ENCODE measurements around the gene NPFFR1. TPM values are rescaled to one million over a fixed set of nuclear protein-coding genes. Genes with fewer than 3 reads are reported as not detected.

The NPFFR1 gene
- total RNA-seq, 3 donors from 2014 or later: 0.44 TPM; not detected in 2

- intact Hi-C loops (cut with DNase I; ENCODE audit: low total_unique reads): no loop called here
- no peaks in the 10 kb centered on the region for H3K4me1 ChIP-seq
- H3K4me3 ChIP-seq: no peak overlapping the region
- H3K36me3 ChIP-seq: no peaks in the 10 kb centered on the region
- no peaks in the 10 kb centered on the region for H3K27me3 ChIP-seq
- H3K9me3 ChIP-seq: no peaks in the 10 kb centered on the region
- TF ChIP-seq, protein P1, sequence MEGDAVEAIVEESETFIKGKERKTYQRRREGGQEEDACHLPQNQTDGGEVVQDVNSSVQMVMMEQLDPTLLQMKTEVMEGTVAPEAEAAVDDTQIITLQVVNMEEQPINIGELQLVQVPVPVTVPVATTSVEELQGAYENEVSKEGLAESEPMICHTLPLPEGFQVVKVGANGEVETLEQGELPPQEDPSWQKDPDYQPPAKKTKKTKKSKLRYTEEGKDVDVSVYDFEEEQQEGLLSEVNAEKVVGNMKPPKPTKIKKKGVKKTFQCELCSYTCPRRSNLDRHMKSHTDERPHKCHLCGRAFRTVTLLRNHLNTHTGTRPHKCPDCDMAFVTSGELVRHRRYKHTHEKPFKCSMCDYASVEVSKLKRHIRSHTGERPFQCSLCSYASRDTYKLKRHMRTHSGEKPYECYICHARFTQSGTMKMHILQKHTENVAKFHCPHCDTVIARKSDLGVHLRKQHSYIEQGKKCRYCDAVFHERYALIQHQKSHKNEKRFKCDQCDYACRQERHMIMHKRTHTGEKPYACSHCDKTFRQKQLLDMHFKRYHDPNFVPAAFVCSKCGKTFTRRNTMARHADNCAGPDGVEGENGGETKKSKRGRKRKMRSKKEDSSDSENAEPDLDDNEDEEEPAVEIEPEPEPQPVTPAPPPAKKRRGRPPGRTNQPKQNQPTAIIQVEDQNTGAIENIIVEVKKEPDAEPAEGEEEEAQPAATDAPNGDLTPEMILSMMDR (IDR thresholded peaks at IDR 0.05): no peak
- TF ChIP-seq POLR2A (IDR thresholded peaks at IDR 0.05) (no peak), POLR2AphosphoS5 (IDR thresholded peaks at IDR 0.05) (no peak)
- peak overlapping the region; percentile 68 to 80 for H3K27ac ChIP-seq
- no peak for DNase-seq (ENCODE audit: low spot score in 2 of 2)
Observed at GRCh38 chr10:70297224-70297623, 13.4 kb upstream of the NPFFR1 start.

- H3K36me3 ChIP-seq: no peaks in the 10 kb centered on the region
- H3K4me3 ChIP-seq: no peak overlapping the region
- H3K4me1 ChIP-seq: no peaks in the 10 kb centered on the region
- H3K27ac ChIP-seq: peak overlapping the region; percentile 68 to 80
- H3K27me3 ChIP-seq: no peaks in the 10 kb centered on the region
- DNase-seq (ENCODE audit: low spot score in 2 of 2): peak; percentile 62 to 73
- no peaks in the 10 kb centered on the region for H3K9me3 ChIP-seq
- intact Hi-C loops (cut with DNase I; ENCODE audit: low total_unique reads): no loop called here
- peak; percentile 68 to 75 (median 70) for TF ChIP-seq POLR2AphosphoS5 (IDR thresholded peaks at IDR 0.05)
- TF ChIP-seq, protein P1 (IDR thresholded peaks at IDR 0.05): no peak
Observed at GRCh38 chr10:70296406-70296899, 12.6 kb upstream of the NPFFR1 start.

DNA sequence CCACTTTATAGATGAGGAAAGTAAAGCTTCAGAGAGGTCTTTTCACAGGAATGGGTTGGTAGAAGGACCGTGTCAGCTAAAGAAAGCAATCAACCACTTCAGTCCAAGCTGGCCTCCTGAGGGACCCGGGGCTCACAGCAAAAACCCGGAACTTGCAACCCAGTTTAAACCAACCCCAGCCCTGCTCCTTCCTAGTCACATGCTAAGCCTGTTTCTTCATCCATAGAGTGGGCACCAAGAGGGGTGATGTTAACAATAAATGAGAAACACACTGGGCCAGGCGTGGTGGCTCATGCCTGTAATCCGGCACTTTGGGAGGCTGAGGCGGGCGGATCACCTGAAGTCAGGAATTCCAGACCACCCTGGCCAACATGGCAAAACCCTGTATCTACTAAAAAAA is 12.1 kb upstream of the NPFFR1 start:
- intact Hi-C loops (cut with DNase I; ENCODE audit: low total_unique reads): no loop called here
- no peak for DNase-seq (ENCODE audit: low spot score in 2 of 2)
- H3K4me1 ChIP-seq: no peaks in the 10 kb centered on the region
- no peaks in the 10 kb centered on the region for H3K36me3 ChIP-seq
- peak overlapping the region; percentile 68 to 80 for H3K27ac ChIP-seq
- H3K4me3 ChIP-seq: no peak overlapping the region
- no peak for TF ChIP-seq POLR2AphosphoS5 (IDR thresholded peaks at IDR 0.05)
- TF ChIP-seq, protein P1 (IDR thresholded peaks at IDR 0.05): no peak
- no peak for TF ChIP-seq POLR2A (IDR thresholded peaks at IDR 0.05)
- no peaks in the 10 kb centered on the region for H3K27me3 ChIP-seq
- H3K9me3 ChIP-seq: no peaks in the 10 kb centered on the region

GRCh38 chr10:70295321-70295720 is 11.5 kb upstream of the NPFFR1 start:
- Histone ChIP-seq H3K4me3 (no peak overlapping the region), H3K36me3 (no peaks in the 10 kb centered on the region), H3K27ac (peak overlapping the region in 1 of 2 donors; percentile 68), H3K9me3 (no peaks in the 10 kb centered on the region), H3K4me1 (no peaks in the 10 kb centered on the region), H3K27me3 (no peaks in the 10 kb centered on the region)
- intact Hi-C loops (cut with DNase I; ENCODE audit: low total_unique reads): no loop called here
- TF ChIP-seq POLR2A (IDR thresholded peaks at IDR 0.05) (no peak), POLR2AphosphoS5 (IDR thresholded peaks at IDR 0.05) (no peak)
- TF ChIP-seq, protein P1 (IDR thresholded peaks at IDR 0.05): no peak
- DNase-seq (ENCODE audit: low spot score in 2 of 2): no peak

DNA sequence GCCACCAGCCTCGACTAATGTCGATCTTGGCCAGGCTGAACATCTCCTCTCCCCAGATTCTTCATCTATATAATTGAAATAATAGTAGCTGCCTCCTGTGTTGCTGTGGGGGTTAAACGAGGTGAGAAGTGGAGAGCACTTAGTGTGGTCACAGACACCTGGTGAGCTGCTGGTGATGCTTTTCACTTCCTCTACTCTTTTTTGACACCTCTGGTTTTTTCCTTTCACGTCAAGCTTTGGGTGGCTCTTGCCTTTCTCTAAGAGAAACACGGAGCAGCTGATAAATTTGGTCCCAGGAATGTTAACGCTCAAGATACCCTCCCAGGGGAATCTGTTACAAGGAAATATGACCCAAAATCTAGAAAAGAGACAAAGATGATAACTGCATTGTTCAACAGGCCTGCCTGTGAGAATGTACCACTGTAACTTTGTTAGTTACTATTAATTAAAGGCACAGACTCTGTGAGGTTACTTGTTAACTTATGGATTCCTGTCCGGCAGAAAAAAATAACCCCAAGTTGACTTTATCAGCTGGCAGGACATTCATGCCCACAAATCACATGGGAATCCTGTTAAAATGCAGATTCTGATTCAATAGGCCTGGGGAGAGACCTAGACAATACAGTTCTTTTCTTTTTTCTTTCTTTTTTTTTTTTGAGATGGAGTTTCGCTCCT is 9.5 kb upstream of the NPFFR1 start:
- no peak for DNase-seq (ENCODE audit: low spot score in 2 of 2)
- Histone ChIP-seq H3K27me3 (no peaks in the 10 kb centered on the region), H3K4me3 (no peak overlapping the region), H3K36me3 (no peaks in the 10 kb centered on the region), H3K9me3 (no peaks in the 10 kb centered on the region), H3K27ac (no peak overlapping the region), H3K4me1 (no peaks in the 10 kb centered on the region)
- TF ChIP-seq POLR2AphosphoS5 (IDR thresholded peaks at IDR 0.05): no peak
- no peak for TF ChIP-seq POLR2A (IDR thresholded peaks at IDR 0.05)
- TF ChIP-seq, protein P1 (IDR thresholded peaks at IDR 0.05): no peak
- intact Hi-C loops (cut with DNase I; ENCODE audit: low total_unique reads): loop anchor here (5.0 kb wide), 1 partner anchor 414 kb away; no protein-coding TSS in a partner anchor
